CD4-positive, CD25-positive, alpha-beta regulatory T cell (primary cell): ENCODE results near the gene TMEM245. TPM values are rescaled to one million over a fixed set of nuclear protein-coding genes. Genes with fewer than 3 reads are reported as not detected.

ENCODE experiments used
- ATAC-seq, 2 donors: fragments of 150-1000 bp; cut with Tn5 transposase; one replicate each; pipeline ENCODE4 v1.10.0; 2021; ENCODE audit warnings: low read depth in 2 of 2, moderate number of reproducible peaks in 2 of 2, moderate library complexity in 1 of 2
- DNase-seq, 3 donors: peaks; one replicate each; pipeline versions ENCODE4 v3.0.0 to v3.0.0-alpha.2; 2012 to 2022; ENCODE audit warnings: mixed read lengths in 1 of 3
- H3K27ac ChIP-seq: one replicate; pipeline ENCODE4 v1.7.0; 2013; ENCODE audit warnings: mild to moderate bottlenecking, low read length; ENCODE audit not compliant: insufficient read depth, poor library complexity, severe bottlenecking
- H3K27me3 ChIP-seq: one replicate; pipeline ENCODE4 v1.7.0; 2013; ENCODE audit warnings: low read length; ENCODE audit not compliant: control insufficient read depth, insufficient read depth
- H3K36me3 ChIP-seq: one replicate; pipeline ENCODE4 v1.7.0; 2013; ENCODE audit warnings: mild to moderate bottlenecking, low read length, moderate library complexity; ENCODE audit not compliant: control insufficient read depth, insufficient read depth
- H3K4me1 ChIP-seq: 2 replicates; pipeline ENCODE4 v1.7.0; 2013; ENCODE audit warnings: mild to moderate bottlenecking, low read length; ENCODE audit not compliant: insufficient read depth, control insufficient read depth, poor library complexity, severe bottlenecking
- H3K4me3 ChIP-seq: one replicate; pipeline ENCODE4 v1.7.0; 2013; ENCODE audit warnings: low read depth, mild to moderate bottlenecking, low read length, moderate library complexity
- H3K9me3 ChIP-seq, 2 experiments: 1 replicate in 1 of 2; 2 replicates in 1 of 2; pipeline ENCODE4 v1.7.0; 2013; ENCODE audit warnings: low read length in 2 of 2, mild to moderate bottlenecking in 1 of 2, moderate library complexity in 1 of 2; ENCODE audit not compliant: control insufficient read depth in 2 of 2
- H3K27ac Mint-ChIP-seq, 3 donors: one replicate each; pipeline ENCODE4 v1.8.0; 2020 to 2022; ENCODE audit warnings: mild to moderate bottlenecking in 3 of 3, mixed read lengths in 3 of 3, moderate library complexity in 2 of 3
- H3K27me3 Mint-ChIP-seq: one replicate; pipeline ENCODE4 v1.8.0; 2022; ENCODE audit warnings: mild to moderate bottlenecking, mixed read lengths
- H3K36me3 Mint-ChIP-seq: one replicate; pipeline ENCODE4 v1.8.0; 2020; ENCODE audit warnings: mixed read lengths
- H3K4me1 Mint-ChIP-seq, 4 donors: one replicate each; pipeline ENCODE4 v1.8.0; 2020 to 2022; ENCODE audit warnings: mixed read lengths in 4 of 4, mild to moderate bottlenecking in 1 of 4
- H3K4me3 Mint-ChIP-seq, 4 donors: one replicate each; pipeline ENCODE4 v1.8.0; 2020 to 2022; ENCODE audit warnings: mild to moderate bottlenecking in 4 of 4, mixed read lengths in 4 of 4, moderate library complexity in 3 of 4
- H3K9me3 Mint-ChIP-seq, 7 donors: one replicate each; pipeline ENCODE4 v1.8.0; 2020 to 2022; ENCODE audit warnings: mixed read lengths in 7 of 7, mild to moderate bottlenecking in 3 of 7, moderate library complexity in 2 of 7
- polyA plus RNA-seq, 4 donors: library from polyadenylated mRNA; unstranded; fragments of 300-500 nt; fragmentation: Illumina TruSeq; gene quantifications; one replicate each; pipeline ENCODE4 v1.2.3, GENCODE V29; 2021
- total RNA-seq: library from RNA; stranded (reverse); gene quantifications from one replicate; pipeline ENCODE4 v1.2.3, GENCODE V29; 2022

The TMEM245 gene
- total and polyA plus RNA-seq, 5 donors from 2014 or later = 22.6 to 36.9 (median 29.5) TPM

GRCh38 chr9:109145051-109145450, 25.3 kb upstream of the TMEM245 start:
- Mint-ChIP-seq H3K9me3 (peaks cover 0 to 2% (median 0%) of the 10 kb centered on the region in 7 donors), H3K36me3 (no peaks in the 10 kb centered on the region), H3K27ac (no peak overlapping the region), H3K4me1 (peaks cover 0 to 7% (median 5%) of the 10 kb centered on the region in 4 donors), H3K4me3 (no peak overlapping the region), H3K27me3 (peaks cover 32% of the 10 kb centered on the region)
- DNase-seq = no peak
- Histone ChIP-seq H3K9me3 (no peaks in the 10 kb centered on the region), H3K4me1 (peaks cover 4% of the 10 kb centered on the region), H3K36me3 (no peaks in the 10 kb centered on the region), H3K4me3 (no peak overlapping the region), H3K27ac (no peak overlapping the region), H3K27me3 (no peaks in the 10 kb centered on the region)
- ATAC-seq = no peak

GRCh38 chr9:109143881-109144562, 24.3 kb upstream of the TMEM245 start:
- peaks cover 4% of the 10 kb centered on the region for H3K4me1 ChIP-seq

GRCh38 chr9:109141375-109141774, 21.6 kb upstream of the TMEM245 start:
- Histone ChIP-seq H3K9me3 (no peaks in the 10 kb centered on the region), H3K4me3 (no peak overlapping the region), H3K27me3 (no peaks in the 10 kb centered on the region), H3K4me1 (peaks cover 4% of the 10 kb centered on the region), H3K27ac (no peak overlapping the region), H3K36me3 (no peaks in the 10 kb centered on the region)
- peaks cover 0 to 7% (median 5%) of the 10 kb centered on the region in 4 donors for H3K4me1 Mint-ChIP-seq
- H3K9me3 Mint-ChIP-seq = peaks cover 0 to 2% (median 0%) of the 10 kb centered on the region in 7 donors
- H3K36me3 Mint-ChIP-seq = no peaks in the 10 kb centered on the region
- H3K27me3 Mint-ChIP-seq = peaks cover 21% of the 10 kb centered on the region
- H3K4me3 Mint-ChIP-seq = no peak overlapping the region
- no peak for ATAC-seq
- DNase-seq = no peak
- H3K27ac Mint-ChIP-seq = peak overlapping the region in 1 of 3 donors; percentile 5

More at GRCh38 chr9:109143881-109144562, 24.3 kb upstream of the TMEM245 start:
- no peaks in the 10 kb centered on the region for H3K9me3 ChIP-seq
- DNase-seq (peak in 2 of 3 donors; percentile 3 to 63), ATAC-seq (peak; percentile 43 to 58)
- H3K27me3 Mint-ChIP-seq = peaks cover 26% of the 10 kb centered on the region
- no peaks in the 10 kb centered on the region for H3K36me3 ChIP-seq
- no peaks in the 10 kb centered on the region for H3K27me3 ChIP-seq
- H3K4me1 Mint-ChIP-seq = peaks cover 0 to 7% (median 5%) of the 10 kb centered on the region in 4 donors
- H3K27ac ChIP-seq = no peak overlapping the region
- H3K36me3 Mint-ChIP-seq = no peaks in the 10 kb centered on the region
- no peak overlapping the region for H3K4me3 Mint-ChIP-seq
- H3K9me3 Mint-ChIP-seq = peaks cover 0 to 4% (median 0%) of the 10 kb centered on the region in 7 donors
- H3K4me3 ChIP-seq = no peak overlapping the region
- no peak overlapping the region for H3K27ac Mint-ChIP-seq

- no peak overlapping the region for H3K27ac Mint-ChIP-seq
- peaks cover 0 to 7% (median 5%) of the 10 kb centered on the region in 4 donors for H3K4me1 Mint-ChIP-seq
- Histone ChIP-seq H3K4me3 (no peak overlapping the region), H3K27me3 (no peaks in the 10 kb centered on the region), H3K4me1 (peaks cover 4% of the 10 kb centered on the region), H3K36me3 (no peaks in the 10 kb centered on the region), H3K9me3 (no peaks in the 10 kb centered on the region), H3K27ac (no peak overlapping the region)
- no peaks in the 10 kb centered on the region for H3K36me3 Mint-ChIP-seq
- peaks cover 0 to 2% (median 0%) of the 10 kb centered on the region in 7 donors for H3K9me3 Mint-ChIP-seq
- no peak overlapping the region for H3K4me3 Mint-ChIP-seq
- peaks cover 16% of the 10 kb centered on the region for H3K27me3 Mint-ChIP-seq
- ATAC-seq (no peak), DNase-seq (no peak)
These were observed 20.1 kb upstream of the TMEM245 start for GRCh38 chr9:109139851-109140250.

GRCh38 chr9:109138421-109138820, 18.7 kb upstream of the TMEM245 start:
- Mint-ChIP-seq H3K4me3 (no peak overlapping the region), H3K27me3 (peaks cover 20% of the 10 kb centered on the region), H3K27ac (no peak overlapping the region), H3K4me1 (peaks cover 0 to under 1% (median 0%) of the 10 kb centered on the region in 4 donors), H3K9me3 (peaks cover 0 to 2% (median 0%) of the 10 kb centered on the region in 7 donors), H3K36me3 (no peaks in the 10 kb centered on the region)
- DNase-seq (no peak), ATAC-seq (no peak)
- Histone ChIP-seq H3K4me1 (no peaks in the 10 kb centered on the region), H3K36me3 (no peaks in the 10 kb centered on the region), H3K27ac (no peak overlapping the region), H3K9me3 (no peaks in the 10 kb centered on the region), H3K27me3 (no peaks in the 10 kb centered on the region), H3K4me3 (no peak overlapping the region)

- Mint-ChIP-seq H3K27ac (no peak overlapping the region), H3K4me1 (peaks cover 0 to 8% (median 1%) of the 10 kb centered on the region in 4 donors), H3K4me3 (no peak overlapping the region), H3K27me3 (peaks cover 14% of the 10 kb centered on the region), H3K36me3 (no peaks in the 10 kb centered on the region), H3K9me3 (no peaks in the 10 kb centered on the region)
- peaks cover 3% of the 10 kb centered on the region for H3K4me1 ChIP-seq
- DNase-seq (no peak), ATAC-seq (no peak)
- no peaks in the 10 kb centered on the region for H3K27me3 ChIP-seq
- no peak overlapping the region for H3K27ac ChIP-seq
- H3K9me3 ChIP-seq = no peaks in the 10 kb centered on the region
- H3K4me3 ChIP-seq = no peak overlapping the region
- H3K36me3 ChIP-seq = no peaks in the 10 kb centered on the region
These were observed 14.4 kb upstream of the TMEM245 start for GRCh38 chr9:109134167-109134578.

GRCh38 chr9:109133533-109133932, 13.8 kb upstream of the TMEM245 start:
- Histone ChIP-seq H3K27ac (no peak overlapping the region), H3K4me3 (no peak overlapping the region), H3K4me1 (peaks cover 3% of the 10 kb centered on the region), H3K9me3 (no peaks in the 10 kb centered on the region), H3K27me3 (no peaks in the 10 kb centered on the region), H3K36me3 (no peaks in the 10 kb centered on the region)
- no peaks in the 10 kb centered on the region for H3K36me3 Mint-ChIP-seq
- DNase-seq (no peak), ATAC-seq (no peak)
- no peaks in the 10 kb centered on the region for H3K9me3 Mint-ChIP-seq
- H3K27ac Mint-ChIP-seq = no peak overlapping the region
- peaks cover 0 to 8% (median 1%) of the 10 kb centered on the region in 4 donors for H3K4me1 Mint-ChIP-seq
- peaks cover 14% of the 10 kb centered on the region for H3K27me3 Mint-ChIP-seq
- H3K4me3 Mint-ChIP-seq = no peak overlapping the region

- Histone ChIP-seq H3K9me3 (no peaks in the 10 kb centered on the region), H3K4me1 (peaks cover 3% of the 10 kb centered on the region), H3K4me3 (no peak overlapping the region), H3K27ac (no peak overlapping the region), H3K36me3 (no peaks in the 10 kb centered on the region), H3K27me3 (no peaks in the 10 kb centered on the region)
- no peak overlapping the region for H3K27ac Mint-ChIP-seq
- no peaks in the 10 kb centered on the region for H3K36me3 Mint-ChIP-seq
- H3K4me3 Mint-ChIP-seq = no peak overlapping the region
- no peak for ATAC-seq
- peaks cover 0 to 8% (median 1%) of the 10 kb centered on the region in 4 donors for H3K4me1 Mint-ChIP-seq
- no peaks in the 10 kb centered on the region for H3K9me3 Mint-ChIP-seq
- peaks cover 9% of the 10 kb centered on the region for H3K27me3 Mint-ChIP-seq
- no peak for DNase-seq
These were observed 12.8 kb upstream of the TMEM245 start for GRCh38 chr9:109132567-109133021.
